Natural killer cell (primary cell): Measurements from ENCODE around the gene CD2BP2. TPM values are rescaled to one million over a fixed set of nuclear protein-coding genes. Genes with fewer than 3 reads are reported as not detected.
A peak's percentile ranks its signal among the peaks of the same experiment; 100 is the strongest.

Experiments
- ATAC-seq, 3 donors: fragments of 150-1000 bp in 2 of 3; fragments of 200-7000 bp in 1 of 3; cut with Tn5 transposase; 1 replicate in 1 of 3; 2 replicates in 2 of 3; pipeline ENCODE4 v1.10.0; 2021; ENCODE audit warnings: mild to moderate bottlenecking in 2 of 3, moderate library complexity in 2 of 3
- DNase-seq, 2 donors: peaks; one replicate each; pipeline versions ENCODE4 v3.0.0 to v3.0.0-alpha.2; 2013 to 2021; ENCODE audit warnings: mixed read lengths in 1 of 2
- H3K27ac ChIP-seq: one replicate; pipeline ENCODE4 v1.5.1; 2013; ENCODE audit warnings: mild to moderate bottlenecking, low read length
- H3K27me3 ChIP-seq: one replicate; pipeline ENCODE4 v1.6.1; 2013; ENCODE audit warnings: low read length; ENCODE audit not compliant: control insufficient read depth, insufficient read depth
- H3K36me3 ChIP-seq: one replicate; pipeline ENCODE4 v1.6.1; 2013; ENCODE audit warnings: low read length; ENCODE audit not compliant: control insufficient read depth, insufficient read depth
- H3K4me1 ChIP-seq: one replicate; pipeline ENCODE4 v1.6.1; 2013; ENCODE audit warnings: low read length; ENCODE audit not compliant: control insufficient read depth, insufficient read depth
- H3K4me3 ChIP-seq: one replicate; pipeline ENCODE4 v1.5.1; 2013; ENCODE audit warnings: low read length
- H3K9me3 ChIP-seq: one replicate; pipeline ENCODE4 v1.6.1; 2013; ENCODE audit warnings: low read length; ENCODE audit not compliant: control insufficient read depth, insufficient read depth
- H3K27ac Mint-ChIP-seq, 2 donors: one replicate each; pipeline ENCODE4 v1.8.0; 2022; ENCODE audit warnings: mild to moderate bottlenecking in 2 of 2, mixed read lengths in 2 of 2, moderate library complexity in 1 of 2
- H3K27me3 Mint-ChIP-seq, 2 donors: one replicate each; pipeline ENCODE4 v1.8.0; 2022; ENCODE audit warnings: low read depth in 2 of 2, mixed read lengths in 2 of 2
- H3K36me3 Mint-ChIP-seq: one replicate; pipeline ENCODE4 v1.8.0; 2022; ENCODE audit warnings: mixed read lengths
- H3K4me1 Mint-ChIP-seq, 2 donors: one replicate each; pipeline ENCODE4 v1.8.0; 2022; ENCODE audit warnings: mixed read lengths in 2 of 2
- H3K4me3 Mint-ChIP-seq: one replicate; pipeline ENCODE4 v1.8.0; 2022; ENCODE audit warnings: mild to moderate bottlenecking, moderate library complexity, mixed read lengths
- H3K9me3 Mint-ChIP-seq, 2 donors: one replicate each; pipeline ENCODE4 v1.8.0; 2022; ENCODE audit warnings: mixed read lengths in 2 of 2
- WGBS: methylation state at CpG from one replicate; pipeline ENCODE4 v1.1.7; 2013; ENCODE audit warnings: missing lambda C conversion rate; ENCODE audit not compliant: insufficient coverage; 5-methylcytosine and 5-hydroxymethylcytosine counted together
- intact Hi-C: fragments of 100-400 bp; cut with micrococcal nuclease; formaldehyde crosslinking; loops from one replicate; pipeline ENCODE4 v1.14.2; 2022
- total RNA-seq, 4 donors: library from RNA; stranded (reverse); fragments of 120-200 nt in 1 of 4; gene quantifications; one replicate each; pipeline versions ENCODE4 v1.2.3 to v1.2.4, GENCODE V29; 2013 to 2022
- TF ChIP-seq, protein P1 (sequence below): fragments of 200-600 bp; IDR thresholded peaks from one replicate; pipeline ENCODE4 v1.8.0; 2022; ENCODE audit warnings: antibody characterized with exemption

CD2BP2 gene
- total RNA-seq, 3 donors from 2014 or later (not counting 1 experiment from before 2014, with no cell fraction given) = 79.5 to 104 (median 87.7) TPM

GRCh38 chr16:30370456-30371247, 15.5 kb upstream of the CD2BP2 start, which contains the start of gene TBC1D10B:
TSS of gene TBC1D10B (minus strand) at chr16:30370494. CDS start at chr16:30370183, 311 bp downstream.
- peaks cover 1% of the 10 kb centered on the region for H3K36me3 ChIP-seq
- H3K27me3 Mint-ChIP-seq = peaks cover 0 to 3% of the 10 kb centered on the region in 2 donors
- no peaks in the 10 kb centered on the region for H3K36me3 Mint-ChIP-seq
- H3K27me3 ChIP-seq = no peaks in the 10 kb centered on the region
- H3K9me3 Mint-ChIP-seq = no peaks in the 10 kb centered on the region
- intact Hi-C loops = loop anchor here (1.0 to 5.0 kb wide), 6 partner anchors 8 to 563 kb away; partner anchors contain the start of genes CD2BP2, DCTPP1 and MAZ
- TF ChIP-seq, protein P1, sequence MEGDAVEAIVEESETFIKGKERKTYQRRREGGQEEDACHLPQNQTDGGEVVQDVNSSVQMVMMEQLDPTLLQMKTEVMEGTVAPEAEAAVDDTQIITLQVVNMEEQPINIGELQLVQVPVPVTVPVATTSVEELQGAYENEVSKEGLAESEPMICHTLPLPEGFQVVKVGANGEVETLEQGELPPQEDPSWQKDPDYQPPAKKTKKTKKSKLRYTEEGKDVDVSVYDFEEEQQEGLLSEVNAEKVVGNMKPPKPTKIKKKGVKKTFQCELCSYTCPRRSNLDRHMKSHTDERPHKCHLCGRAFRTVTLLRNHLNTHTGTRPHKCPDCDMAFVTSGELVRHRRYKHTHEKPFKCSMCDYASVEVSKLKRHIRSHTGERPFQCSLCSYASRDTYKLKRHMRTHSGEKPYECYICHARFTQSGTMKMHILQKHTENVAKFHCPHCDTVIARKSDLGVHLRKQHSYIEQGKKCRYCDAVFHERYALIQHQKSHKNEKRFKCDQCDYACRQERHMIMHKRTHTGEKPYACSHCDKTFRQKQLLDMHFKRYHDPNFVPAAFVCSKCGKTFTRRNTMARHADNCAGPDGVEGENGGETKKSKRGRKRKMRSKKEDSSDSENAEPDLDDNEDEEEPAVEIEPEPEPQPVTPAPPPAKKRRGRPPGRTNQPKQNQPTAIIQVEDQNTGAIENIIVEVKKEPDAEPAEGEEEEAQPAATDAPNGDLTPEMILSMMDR = no peak
- H3K9me3 ChIP-seq = no peaks in the 10 kb centered on the region
- H3K4me1 ChIP-seq = peaks cover 35% of the 10 kb centered on the region
- peak within 1 kb of the TSS; percentile 93 for H3K4me3 Mint-ChIP-seq
- H3K27ac Mint-ChIP-seq = peak within 1 kb of the TSS; percentile 91 to 94
- under 1% methylated on average over 40 of the region's 40 CpGs for WGBS
- peak within 1 kb of the TSS; percentile 64 for H3K4me3 ChIP-seq
- H3K4me1 Mint-ChIP-seq = peaks cover 48 to 59% of the 10 kb centered on the region in 2 donors
- DNase-seq (peak; percentile 96 to 99), ATAC-seq (peak; percentile 82 to 94 (median 82))
- H3K27ac ChIP-seq = peak within 1 kb of the TSS; percentile 70

GRCh38 chr16:30369938-30370455, 14.9 kb upstream of the CD2BP2 start:
- ATAC-seq = peak; percentile 1 to 2 (median 2)
- intact Hi-C loops = loop anchor here (1.0 to 5.0 kb wide), 6 partner anchors 8 to 563 kb away; partner anchors contain the start of genes CD2BP2, DCTPP1 and MAZ
- no peak for DNase-seq
- Histone ChIP-seq H3K4me1 (peaks cover 35% of the 10 kb centered on the region), H3K9me3 (no peaks in the 10 kb centered on the region), H3K27ac (no peak overlapping the region), H3K36me3 (peaks cover 8% of the 10 kb centered on the region), H3K4me3 (peak overlapping the region; percentile 64), H3K27me3 (no peaks in the 10 kb centered on the region)
- no peaks in the 10 kb centered on the region for H3K36me3 Mint-ChIP-seq
- H3K27ac Mint-ChIP-seq = peak overlapping the region; percentile 91 to 94
- H3K4me1 Mint-ChIP-seq = peaks cover 55 to 65% of the 10 kb centered on the region in 2 donors
- TF ChIP-seq, protein P1 = no peak
- no peaks in the 10 kb centered on the region for H3K9me3 Mint-ChIP-seq
- H3K4me3 Mint-ChIP-seq = peak overlapping the region; percentile 93
- WGBS = under 1% methylated on average over 76 of the region's 76 CpGs
- H3K27me3 Mint-ChIP-seq = peaks cover 0 to 3% of the 10 kb centered on the region in 2 donors

GRCh38 chr16:30369091-30369937, 14.2 kb upstream of the CD2BP2 start:
- H3K27ac Mint-ChIP-seq = peak overlapping the region; percentile 80 to 88
- H3K27ac ChIP-seq = peak overlapping the region; percentile 25
- H3K4me3 ChIP-seq = peak overlapping the region; percentile 64
- peaks cover 55 to 65% of the 10 kb centered on the region in 2 donors for H3K4me1 Mint-ChIP-seq
- peaks cover 0 to 3% of the 10 kb centered on the region in 2 donors for H3K27me3 Mint-ChIP-seq
- no peaks in the 10 kb centered on the region for H3K36me3 Mint-ChIP-seq
- H3K9me3 ChIP-seq = no peaks in the 10 kb centered on the region
- WGBS = under 1% methylated on average over 45 of the region's 45 CpGs
- TF ChIP-seq, protein P1 = no peak
- H3K4me1 ChIP-seq = peaks cover 35% of the 10 kb centered on the region
- H3K4me3 Mint-ChIP-seq = peak overlapping the region; percentile 93
- peaks cover 13% of the 10 kb centered on the region for H3K36me3 ChIP-seq
- no peaks in the 10 kb centered on the region for H3K27me3 ChIP-seq
- H3K9me3 Mint-ChIP-seq = no peaks in the 10 kb centered on the region
- intact Hi-C loops = no loop called here
- ATAC-seq = no peak
- DNase-seq = peak in 1 of 2 donors; percentile 46
